HG03066 (cell line): ENCODE measurements around the gene MOK.

Experiments
- ATAC-seq: cut with Tn5 transposase; IDR thresholded peaks from one replicate; pipeline ENCODE4 v1.9.1; 2021; ENCODE audit warnings: low read depth; ENCODE audit not compliant: unreplicated experiment

MOK gene

DNA sequence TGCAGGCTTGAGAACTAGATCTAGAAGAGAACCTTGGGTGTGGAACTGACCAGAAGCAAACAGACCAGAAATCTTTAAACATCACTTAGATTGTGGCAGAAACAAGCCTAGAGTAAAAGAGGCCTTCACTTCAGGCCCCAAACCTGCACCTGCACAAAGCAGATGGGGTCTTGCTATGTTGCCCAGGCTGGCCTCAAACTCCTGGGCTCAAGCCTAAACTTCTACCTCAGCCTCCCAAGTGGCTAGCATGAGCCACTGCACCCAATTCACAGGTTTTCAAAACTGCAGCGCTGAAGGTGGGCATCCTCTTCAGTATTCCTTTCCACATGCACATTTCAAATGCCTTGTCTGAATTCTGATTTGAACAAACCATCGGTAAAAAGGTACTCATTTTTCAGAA lies 19.9 kb downstream of the MOK start:
- ATAC-seq, result no peak

DNA sequence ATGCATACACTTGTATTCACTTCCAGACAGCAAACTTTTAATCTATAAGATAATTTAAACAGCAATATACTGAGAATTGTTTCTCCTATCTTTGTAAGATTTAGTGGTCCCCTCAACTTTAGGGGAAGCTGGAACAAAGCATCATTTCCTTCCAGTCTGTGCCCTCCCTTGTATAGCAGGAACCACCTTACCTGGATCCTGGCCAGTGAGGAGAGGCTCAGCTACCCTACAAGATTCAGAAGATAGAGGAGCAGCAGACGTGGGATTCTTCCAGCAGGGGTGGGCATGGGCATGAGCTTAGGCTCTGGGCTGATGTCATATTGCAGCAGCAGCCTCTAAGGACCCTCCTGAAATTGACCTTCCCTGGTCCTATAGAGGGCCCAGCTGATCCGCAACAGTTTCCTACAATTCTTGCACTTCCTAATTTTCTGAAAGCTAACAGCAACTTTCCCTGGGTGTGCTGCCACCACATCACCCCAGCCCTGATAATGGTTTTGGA lies 21.3 kb downstream of the MOK start:
- ATAC-seq, result no peak

DNA sequence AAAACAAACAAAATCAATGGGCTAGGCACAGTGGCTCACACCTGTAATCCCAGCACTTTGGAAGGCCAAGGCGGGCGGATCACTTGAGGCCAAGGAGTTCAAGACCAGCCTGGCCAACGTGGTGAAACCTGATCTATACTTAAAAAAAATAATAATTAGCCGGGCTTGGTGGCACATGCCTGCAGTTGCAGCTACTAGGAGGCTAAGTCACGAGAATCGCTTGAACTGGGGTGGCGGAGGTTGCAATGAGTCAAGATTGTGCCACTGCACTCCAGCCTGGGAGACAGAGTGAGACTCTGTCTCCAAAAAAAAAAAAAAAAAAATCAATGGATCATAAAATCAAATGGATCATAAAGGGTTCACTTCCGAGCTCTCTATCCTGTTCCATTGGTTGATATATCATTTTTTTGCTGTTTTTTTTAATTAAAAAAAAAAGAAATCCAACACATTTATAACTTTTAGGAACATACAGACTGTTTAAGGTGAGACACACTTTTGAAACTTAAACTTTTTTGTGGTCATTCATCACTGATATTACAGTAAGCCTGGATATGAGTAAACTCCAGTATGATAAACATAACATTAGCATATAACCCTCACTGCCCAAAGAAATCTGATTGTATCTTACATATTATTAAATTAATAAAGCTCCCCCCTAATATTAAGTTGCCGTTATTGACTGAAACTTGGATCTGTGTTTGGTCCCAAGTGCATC lies 22.1 kb downstream of the MOK start:
- ATAC-seq, result no peak

DNA sequence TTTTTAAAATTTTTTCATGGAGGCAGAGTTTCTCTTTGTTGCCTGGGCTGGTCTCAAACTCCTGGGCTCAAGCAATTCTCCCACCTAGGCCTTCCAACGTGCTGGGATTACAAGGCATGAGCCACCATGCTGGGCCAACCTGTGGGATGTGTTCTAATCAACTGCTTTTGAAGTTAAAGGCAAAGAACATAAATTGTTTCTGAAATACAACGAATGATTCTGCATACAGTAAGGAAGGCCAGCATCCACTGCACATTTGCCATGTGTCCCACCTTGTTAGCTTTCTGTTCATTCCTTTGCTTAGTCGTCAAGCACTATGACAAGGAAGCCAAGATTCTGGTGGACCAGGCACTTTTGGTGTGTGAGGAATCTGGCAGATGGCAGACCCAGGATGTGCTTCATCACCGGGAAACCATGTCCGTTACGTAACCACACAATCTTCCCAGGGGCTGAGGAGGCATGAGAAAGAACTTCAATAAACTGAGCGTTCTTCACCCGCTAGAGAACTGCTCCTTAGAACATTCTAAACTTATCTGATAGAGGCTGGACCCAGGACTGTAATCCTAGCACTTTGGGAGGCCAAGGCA lies 24.5 kb downstream of the MOK start:
- no peak for ATAC-seq

DNA sequence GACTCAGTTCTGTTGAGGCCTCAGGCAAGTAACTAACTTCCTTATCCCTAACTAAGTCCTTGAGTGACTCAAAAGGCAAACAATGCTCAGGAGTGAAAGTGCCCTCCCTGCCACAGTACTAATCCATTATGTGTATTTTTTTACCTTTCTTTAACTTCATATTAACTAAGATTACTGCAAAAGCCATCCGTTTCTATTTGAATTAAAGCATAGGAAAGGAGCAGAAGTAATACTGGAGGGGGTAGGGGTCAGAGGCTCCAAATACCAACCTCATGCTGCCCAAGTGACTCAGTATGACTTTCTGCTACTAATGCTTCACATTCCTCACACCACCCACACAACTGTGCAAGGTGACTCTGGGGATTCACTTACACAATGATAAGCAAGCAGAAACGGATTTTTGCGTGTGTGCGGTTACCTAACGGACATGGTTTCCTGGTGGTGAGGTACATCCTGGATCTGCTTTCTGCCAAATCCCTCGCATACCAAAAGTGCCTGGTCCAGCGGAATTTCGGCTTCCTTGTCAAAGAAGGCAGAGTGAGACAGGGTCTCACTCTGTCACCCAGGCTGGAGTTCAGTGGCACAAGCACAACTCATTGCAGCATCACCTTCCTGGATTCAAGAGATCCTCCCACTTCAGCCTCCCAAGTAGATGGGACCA lies 25.1 kb downstream of the MOK start:
- ATAC-seq, result no peak

DNA sequence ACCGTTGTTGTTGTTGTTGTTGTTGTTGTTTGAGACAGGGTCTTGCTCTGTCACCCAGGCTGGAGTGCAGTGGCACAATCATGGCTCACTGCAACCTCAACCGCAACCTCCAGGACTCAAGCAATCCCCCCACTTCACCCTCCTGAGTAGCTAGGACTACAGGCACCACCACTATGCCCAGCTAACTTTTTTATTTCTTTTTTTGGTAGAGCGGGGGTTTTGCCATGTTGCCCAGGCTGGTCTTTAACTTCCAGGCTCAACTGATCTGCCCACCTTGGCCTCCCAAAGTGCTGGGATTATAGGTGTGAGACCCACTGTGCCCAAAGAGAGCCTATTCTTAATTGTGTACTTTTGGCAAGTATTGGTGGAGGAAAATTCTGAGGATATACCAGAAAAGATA lies 25.7 kb downstream of the MOK start:
- no peak for ATAC-seq

DNA sequence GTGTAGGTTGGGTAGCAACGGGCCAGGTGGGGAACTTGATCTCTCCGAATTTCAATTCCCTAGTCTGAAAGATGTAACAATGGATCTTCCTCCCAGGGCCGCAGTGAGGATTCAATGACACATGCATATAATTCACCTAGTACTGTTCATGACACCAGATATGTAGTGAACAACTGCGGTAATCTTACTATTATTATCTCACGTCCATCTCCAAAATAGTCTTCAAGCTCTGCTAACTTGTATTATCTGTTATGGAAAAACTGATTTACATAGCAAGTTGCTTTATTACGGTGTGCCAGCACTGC lies 26.4 kb downstream of the MOK start:
- no peak for ATAC-seq

DNA sequence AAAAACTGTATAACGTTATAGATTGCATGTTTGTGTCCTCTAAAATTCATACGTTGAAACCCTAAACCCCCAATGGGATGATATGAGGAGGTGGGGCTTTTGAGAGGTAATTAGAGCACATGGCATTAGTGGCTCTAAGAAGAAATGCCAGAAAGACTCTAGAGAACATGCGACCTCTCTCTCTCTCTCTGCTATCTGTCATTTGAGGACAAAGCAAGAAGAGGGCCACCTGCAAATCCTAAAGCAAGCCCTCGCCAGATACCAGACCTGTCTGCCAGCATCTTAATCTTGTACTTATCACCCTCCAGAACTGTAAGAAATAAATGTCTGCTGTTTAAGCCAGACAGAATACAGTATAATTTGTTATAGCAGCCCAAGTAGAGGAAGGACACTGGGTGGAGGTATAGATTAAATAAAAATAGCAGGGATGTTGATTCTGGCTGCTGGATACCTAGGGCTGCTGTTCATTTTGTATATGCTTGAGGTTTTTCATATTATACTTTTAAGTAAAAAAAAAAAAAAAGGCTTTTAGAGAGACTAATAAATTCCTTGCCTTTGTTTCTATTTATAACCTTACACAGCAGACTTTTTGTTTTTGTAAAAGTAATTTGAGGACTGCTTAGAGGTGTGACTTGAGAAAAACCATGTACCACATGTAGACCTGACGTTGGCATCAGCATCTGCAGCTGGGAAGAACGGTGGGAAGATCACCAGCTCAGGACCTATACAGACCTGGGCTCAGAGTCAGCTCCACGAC lies 26.9 kb downstream of the MOK start:
- no peak for ATAC-seq

DNA sequence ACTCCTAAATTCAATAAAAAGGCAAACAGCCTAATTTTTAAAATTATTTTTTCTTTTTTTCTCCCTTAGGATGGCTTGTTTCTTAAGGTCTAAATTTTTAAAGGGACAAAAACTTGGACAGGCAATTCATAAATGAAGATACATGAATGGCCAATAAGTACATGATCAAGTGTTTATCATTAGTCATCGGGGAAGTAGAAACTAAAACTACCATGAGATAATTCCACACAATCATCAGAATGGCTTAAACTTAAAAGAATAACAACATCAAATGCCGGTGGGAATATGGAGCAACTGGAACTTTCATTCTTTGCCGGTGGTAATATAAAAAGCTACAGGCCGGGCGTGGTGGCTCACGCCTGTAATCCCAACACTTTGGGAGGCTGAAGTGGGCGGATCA lies 29.1 kb downstream of the MOK start:
- ATAC-seq, result no peak

DNA sequence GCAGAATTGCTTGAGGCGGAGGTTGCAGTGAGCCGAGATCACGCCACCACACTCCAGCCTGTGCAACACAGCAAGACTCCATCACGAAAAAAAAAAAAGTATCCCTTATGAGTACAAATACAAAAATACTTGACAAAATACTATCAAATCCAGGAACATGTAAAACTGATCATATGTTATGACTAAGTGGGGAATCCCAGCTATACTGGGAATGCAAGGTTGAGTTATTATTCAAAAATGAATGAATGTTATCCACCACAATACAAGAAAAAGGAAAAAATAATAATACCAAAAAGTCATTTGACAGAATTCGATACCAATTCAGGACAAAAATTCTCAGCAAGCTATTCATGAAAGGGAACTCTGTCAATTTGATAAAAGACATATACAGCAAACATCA lies 32.6 kb downstream of the MOK start:
- ATAC-seq, result no peak

DNA sequence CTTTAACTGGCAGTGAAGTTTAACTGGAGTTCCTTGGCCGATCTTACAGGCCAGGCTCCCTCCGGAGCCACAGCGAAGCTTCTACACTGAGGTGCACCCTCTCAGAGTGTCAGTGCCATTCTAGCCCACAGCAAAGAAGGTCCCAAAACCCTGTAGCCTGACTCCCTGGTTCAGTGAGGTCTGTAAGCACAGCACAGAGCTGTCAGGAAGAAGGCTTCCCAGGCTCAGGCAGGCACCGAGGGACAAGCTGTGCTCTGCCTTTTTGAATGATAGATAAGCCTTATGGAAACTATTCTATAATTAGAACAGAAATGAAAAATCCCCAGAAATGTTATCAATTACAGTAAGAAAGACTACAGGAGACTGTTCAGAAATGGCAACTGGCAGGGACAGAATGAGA lies 40.2 kb downstream of the MOK start:
- no peak for ATAC-seq

DNA sequence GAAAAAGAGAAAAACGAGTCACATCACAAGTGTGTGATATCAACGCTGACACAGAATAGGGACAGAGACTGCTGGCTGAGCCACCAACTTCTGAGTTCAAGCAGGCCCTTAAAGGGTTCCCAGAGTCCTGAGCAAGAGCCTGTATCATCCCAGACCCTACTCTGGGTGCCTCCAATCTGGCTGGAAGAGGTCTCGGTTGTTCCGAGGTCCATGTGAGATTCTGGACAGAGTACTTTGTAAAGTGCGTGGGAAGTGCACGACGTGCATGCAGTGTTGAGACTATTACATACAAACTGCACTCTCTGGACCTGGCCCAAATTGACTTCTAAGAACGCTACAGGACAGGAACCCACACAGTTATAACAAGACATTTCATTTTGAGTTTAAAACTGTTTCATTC lies 40.6 kb downstream of the MOK start:
- ATAC-seq, result no peak

DNA sequence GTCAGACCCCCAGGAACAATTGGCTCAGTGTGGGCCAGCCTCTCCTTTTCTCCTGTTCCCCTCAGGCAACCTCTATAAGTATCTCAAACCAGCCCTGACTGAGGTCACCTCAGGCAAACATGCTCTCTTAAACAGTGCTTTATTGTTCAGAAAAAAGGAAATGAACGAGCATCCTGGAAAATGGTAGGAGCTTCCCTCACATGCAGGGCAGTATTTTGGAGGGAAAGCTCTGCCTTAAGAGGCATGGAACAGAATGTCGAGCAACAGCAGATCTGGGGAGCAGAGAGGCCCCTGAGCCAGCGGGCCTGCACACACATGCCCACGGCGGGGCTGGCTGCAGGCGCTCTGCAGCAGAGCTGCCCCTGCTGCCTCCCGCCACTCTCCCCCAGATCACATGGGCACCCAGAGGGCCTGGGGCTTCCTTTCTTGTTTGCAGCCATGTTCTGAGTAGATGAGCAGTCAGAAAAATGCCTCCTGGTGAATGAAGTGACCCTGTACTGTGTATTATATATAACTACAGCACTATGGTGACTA lies 42.0 kb downstream of the MOK start:
- no peak for ATAC-seq

DNA sequence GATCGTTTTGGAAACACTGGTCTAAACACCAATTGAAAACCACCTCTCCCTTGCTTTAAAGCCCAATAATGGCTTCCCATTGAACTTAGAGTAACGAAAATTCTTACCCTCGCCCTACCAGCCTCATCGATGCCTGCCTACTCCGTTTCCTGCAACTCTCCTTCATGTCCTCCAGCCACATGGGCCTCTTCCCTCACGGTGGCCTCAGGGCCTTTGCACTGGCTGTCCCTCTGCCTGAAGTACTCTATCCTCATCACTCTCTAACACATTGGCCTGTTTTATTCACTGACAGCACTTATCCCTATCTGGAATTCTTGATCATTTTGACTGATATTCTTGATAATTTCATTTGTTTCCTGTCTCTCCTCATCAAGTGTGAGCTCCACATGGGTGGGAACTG lies 46.8 kb downstream of the MOK start:
- no peak for ATAC-seq

DNA sequence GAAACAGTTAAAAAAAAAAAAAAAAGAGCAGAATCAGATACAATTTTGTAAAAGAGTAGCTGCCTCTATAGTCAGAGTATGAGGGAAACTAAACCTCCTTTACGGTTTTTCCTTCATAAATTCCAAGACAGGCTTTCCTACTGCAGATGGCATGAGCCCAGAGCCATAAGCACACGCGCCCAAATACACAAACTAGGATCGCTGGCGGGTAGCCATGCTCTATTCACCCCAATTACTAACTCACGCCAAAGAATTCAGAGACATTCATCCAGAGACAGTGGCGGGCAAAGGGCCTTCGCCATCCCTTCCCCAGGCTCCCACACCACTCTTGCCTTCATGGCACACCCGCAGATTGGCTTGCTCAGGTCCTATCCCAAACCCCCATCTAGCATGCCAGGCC lies 48.2 kb downstream of the MOK start:
- ATAC-seq, result no peak

DNA sequence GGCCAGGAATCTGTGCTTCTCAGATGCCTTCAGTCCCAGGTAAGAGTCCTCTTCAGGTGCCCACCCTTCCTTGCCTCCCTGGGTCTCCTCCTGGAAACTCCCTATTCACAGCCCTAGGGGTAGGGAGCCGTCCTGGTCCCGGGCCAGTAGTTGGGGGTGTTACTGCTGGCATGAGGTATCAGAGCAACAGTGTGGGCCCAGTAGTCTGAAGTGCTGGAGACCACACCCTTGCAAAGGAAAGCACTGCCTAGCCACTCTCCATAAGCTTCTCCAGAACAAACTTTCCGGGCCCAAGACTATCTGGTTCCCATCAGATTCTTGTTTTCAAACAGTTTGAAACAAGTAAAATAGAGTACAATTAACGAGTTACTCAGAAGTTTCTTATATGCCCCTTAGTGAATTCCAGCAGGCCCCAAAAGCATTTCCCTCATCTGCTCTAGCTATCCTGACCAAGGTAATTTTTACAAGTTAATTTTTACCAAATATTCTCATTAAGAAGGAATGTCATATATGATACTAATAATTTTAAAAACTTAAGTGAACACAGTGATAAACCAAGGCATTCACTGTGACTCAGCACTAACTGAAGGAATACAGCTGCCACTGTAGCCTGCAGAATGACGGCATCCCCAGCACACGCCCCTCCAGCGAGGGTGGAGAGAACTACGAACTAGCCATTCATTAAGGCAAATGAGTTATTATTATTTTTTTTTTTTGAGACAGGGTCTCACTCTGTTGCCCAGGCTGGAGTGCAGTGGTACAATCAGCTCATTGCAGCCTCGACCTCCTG lies 49.4 kb downstream of the MOK start:
- no peak for ATAC-seq

DNA sequence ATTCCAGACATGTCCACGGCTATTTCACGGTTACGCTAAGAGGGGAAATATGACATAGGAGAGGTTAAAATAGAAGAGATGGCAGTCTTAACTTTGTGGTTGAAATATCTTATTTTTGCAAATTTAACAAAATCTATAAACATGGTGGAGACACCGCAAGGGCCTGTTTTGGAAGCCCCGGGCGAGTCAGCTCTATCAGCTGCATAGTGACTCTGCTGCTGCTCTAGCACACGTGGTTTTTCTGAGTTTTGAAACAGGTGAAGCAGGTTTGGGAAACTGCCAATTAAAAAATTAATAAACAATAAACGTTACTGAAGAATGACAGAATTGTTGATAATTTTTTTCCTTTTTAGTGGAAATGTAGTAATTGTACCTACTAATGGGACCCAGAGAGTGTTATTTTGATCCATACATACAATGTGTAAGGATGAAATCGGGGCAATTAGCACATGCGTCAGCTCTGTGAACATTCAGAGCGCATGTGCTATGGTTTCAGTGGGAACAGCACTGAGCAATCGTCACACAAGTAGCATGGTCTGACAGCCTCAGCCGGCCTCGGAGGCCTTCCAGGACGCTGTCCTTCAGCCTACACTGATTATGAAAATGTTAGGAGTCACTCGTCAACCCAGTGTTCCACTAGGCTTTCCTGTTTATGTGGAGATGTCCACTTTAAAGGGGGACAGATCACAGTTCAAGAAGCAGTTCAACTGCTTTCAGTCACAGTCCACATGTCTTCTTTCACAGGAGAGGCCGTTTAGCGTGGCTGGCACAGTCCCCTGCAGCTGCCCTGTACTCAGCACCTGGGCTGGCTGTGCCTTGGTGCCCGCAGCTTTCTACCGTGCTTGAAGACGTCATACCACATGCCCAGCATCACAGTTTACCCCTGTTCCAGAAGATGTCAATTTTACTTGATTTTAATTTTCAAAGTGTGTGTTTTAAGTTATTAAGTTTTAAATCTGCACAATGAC lies 51.8 kb downstream of the MOK start:
- ATAC-seq, result no peak

DNA sequence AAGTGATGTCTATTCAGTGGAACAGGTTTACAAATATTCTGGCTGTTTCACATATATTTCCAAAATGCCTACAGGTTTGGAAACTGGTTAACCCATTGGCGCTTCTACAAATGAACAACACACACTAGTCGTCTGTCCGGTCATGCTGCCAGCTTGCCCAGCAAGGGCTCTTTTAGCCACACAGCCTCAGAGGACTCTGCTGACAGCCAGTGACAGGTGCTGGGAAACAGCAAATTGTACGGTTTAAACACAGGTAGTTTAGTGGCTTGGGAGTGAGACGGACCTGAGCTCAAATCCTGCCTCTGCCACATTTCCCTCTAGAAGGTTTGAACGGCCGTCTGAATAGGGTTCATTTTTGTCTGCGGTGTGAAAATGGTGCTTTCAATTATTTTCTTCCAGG lies 53.8 kb downstream of the MOK start:
- no peak for ATAC-seq

DNA sequence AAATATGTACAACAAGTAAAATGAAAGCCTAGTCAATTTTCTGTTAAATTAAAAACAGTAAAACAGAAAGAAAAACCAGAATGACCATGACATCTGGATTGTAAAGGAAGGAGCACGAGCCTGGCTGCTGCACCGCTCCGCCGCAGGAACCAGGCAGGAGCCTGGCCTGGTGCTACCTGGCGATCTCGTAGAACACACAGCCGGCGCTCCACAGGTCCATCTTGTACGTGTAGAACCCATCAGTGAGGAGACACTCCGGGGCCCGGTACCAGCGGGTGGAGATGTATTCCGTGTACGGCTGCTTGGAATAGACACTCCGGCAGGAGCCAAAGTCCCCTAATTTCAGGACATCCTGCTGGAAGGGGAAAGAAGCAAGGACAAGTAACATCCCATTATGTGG lies 54.3 kb downstream of the MOK start:
- ATAC-seq, result no peak
